C4-2B (cell line): Measurements from ENCODE around the gene INPP4B.

Experiments
- ZFX ChIP-seq: fragments of 450-650 bp; IDR thresholded peaks from 2 replicates; pipeline ENCODE4 v1.6.1; 2017
- TF ChIP-seq, protein P1 (sequence below): fragments of 450-650 bp; conservative IDR thresholded peaks from 2 replicates; pipeline ENCODE4 v1.5.1; 2017; ENCODE audit warnings: mild to moderate bottlenecking

DNA sequence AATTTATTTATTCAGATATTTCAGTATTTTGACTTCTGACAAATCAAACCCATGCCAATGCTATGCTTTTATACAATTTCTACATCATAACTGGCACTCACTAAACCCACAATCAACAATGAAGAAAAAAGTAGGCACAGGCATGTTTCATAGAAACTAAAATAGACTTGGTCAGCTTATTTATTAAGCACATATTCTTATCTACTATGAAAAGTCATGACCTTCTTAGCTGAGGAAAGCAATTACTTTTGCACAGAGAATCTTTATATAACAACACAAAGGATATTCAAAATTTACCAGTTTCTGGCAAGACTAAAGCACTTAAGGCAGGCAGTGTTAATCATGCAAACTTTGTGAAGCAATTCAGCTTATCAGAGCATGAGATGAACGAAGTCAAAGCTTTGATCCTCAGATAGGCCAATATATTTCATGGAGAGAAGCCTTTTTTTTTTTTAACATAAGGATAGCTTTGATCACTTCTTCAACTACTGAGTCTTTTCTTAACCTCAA is 490.6 kb downstream of the INPP4B start:
- TF ChIP-seq, protein P1, sequence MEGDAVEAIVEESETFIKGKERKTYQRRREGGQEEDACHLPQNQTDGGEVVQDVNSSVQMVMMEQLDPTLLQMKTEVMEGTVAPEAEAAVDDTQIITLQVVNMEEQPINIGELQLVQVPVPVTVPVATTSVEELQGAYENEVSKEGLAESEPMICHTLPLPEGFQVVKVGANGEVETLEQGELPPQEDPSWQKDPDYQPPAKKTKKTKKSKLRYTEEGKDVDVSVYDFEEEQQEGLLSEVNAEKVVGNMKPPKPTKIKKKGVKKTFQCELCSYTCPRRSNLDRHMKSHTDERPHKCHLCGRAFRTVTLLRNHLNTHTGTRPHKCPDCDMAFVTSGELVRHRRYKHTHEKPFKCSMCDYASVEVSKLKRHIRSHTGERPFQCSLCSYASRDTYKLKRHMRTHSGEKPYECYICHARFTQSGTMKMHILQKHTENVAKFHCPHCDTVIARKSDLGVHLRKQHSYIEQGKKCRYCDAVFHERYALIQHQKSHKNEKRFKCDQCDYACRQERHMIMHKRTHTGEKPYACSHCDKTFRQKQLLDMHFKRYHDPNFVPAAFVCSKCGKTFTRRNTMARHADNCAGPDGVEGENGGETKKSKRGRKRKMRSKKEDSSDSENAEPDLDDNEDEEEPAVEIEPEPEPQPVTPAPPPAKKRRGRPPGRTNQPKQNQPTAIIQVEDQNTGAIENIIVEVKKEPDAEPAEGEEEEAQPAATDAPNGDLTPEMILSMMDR, result no peak
- TF ChIP-seq ZFX, result no peak
